HEK293T (cell line): Measurements from ENCODE around the gene MMP7.

Experiments
- ARNT ChIP-seq: fragments of 450-650 bp; IDR thresholded peaks from 2 replicates; pipeline ENCODE4 v1.6.1; 2017; ENCODE audit warnings: mild to moderate bottlenecking
- BHLHE40 ChIP-seq: fragments of 450-650 bp; IDR thresholded peaks from 2 replicates; pipeline ENCODE4 v1.6.1; 2016; ENCODE audit warnings: mild to moderate bottlenecking, moderate library complexity, borderline replicate concordance
- CTBP1 ChIP-seq: fragments of 450-650 bp; IDR thresholded peaks from 2 replicates; pipeline ENCODE4 v1.6.1; 2016; ENCODE audit warnings: borderline replicate concordance
- ELF4 ChIP-seq: fragments of 450-650 bp; IDR thresholded peaks from 2 replicates; pipeline ENCODE4 v1.6.1; 2017; ENCODE audit warnings: antibody characterized with exemption
- FOXA1 ChIP-seq: fragments of 450-650 bp; IDR thresholded peaks from 2 replicates; pipeline ENCODE4 v1.6.1; 2016; ENCODE audit warnings: mild to moderate bottlenecking
- FOXK2 ChIP-seq: fragments of 450-650 bp; IDR thresholded peaks from 2 replicates; pipeline ENCODE4 v1.6.1; 2016; ENCODE audit warnings: mild to moderate bottlenecking
- FOXM1 ChIP-seq: fragments of 450-650 bp; IDR thresholded peaks from 2 replicates; pipeline ENCODE4 v1.6.1; 2017; ENCODE audit warnings: mild to moderate bottlenecking, borderline replicate concordance
- L3MBTL2 ChIP-seq: fragments of 450-650 bp; conservative IDR thresholded peaks from 2 replicates; pipeline ENCODE4 v1.6.1; 2016; ENCODE audit warnings: mild to moderate bottlenecking
- NFRKB ChIP-seq: fragments of 450-650 bp; IDR thresholded peaks from 2 replicates; pipeline ENCODE4 v1.6.1; 2016; ENCODE audit warnings: mild to moderate bottlenecking, moderate library complexity
- PKNOX1 ChIP-seq: fragments of 450-650 bp; IDR thresholded peaks from 2 replicates; pipeline ENCODE4 v1.6.1; 2016
- SP1 ChIP-seq: fragments of 450-650 bp; IDR thresholded peaks from 2 replicates; pipeline ENCODE4 v1.6.1; 2017
- SUZ12 ChIP-seq: fragments of 450-650 bp; IDR thresholded peaks from 2 replicates; pipeline ENCODE4 v1.6.1; 2016; ENCODE audit warnings: mild to moderate bottlenecking
- TARDBP ChIP-seq: fragments of 450-650 bp; IDR thresholded peaks from 2 replicates; pipeline ENCODE4 v1.6.1; 2016

- TF ChIP-seq FOXK2 (no peak), FOXM1 (no peak), TARDBP (no peak), L3MBTL2 (no peak), FOXA1 (no peak), SP1 (no peak), PKNOX1 (no peak), CTBP1 (no peak), NFRKB (no peak), BHLHE40 (no peak), SUZ12 (no peak), ARNT (no peak), ELF4 (no peak)
These were observed 3.5 kb downstream of the MMP7 start for GRCh38 chr11:102527041-102527440.
